HG03103 (cell line): ENCODE measurements around the gene ADAMTSL4.
"Not testable (repeated sequence)": the region's sequence is repeated elsewhere in the genome, so short reads cannot be mapped to it uniquely, and the experiment has no call there.

Source experiments
- ATAC-seq: cut with Tn5 transposase; IDR thresholded peaks from one replicate; pipeline ENCODE4 v1.9.1; 2021; ENCODE audit warnings: low read depth; ENCODE audit not compliant: unreplicated experiment

ADAMTSL4 gene

GRCh38 chr1:150565240-150565991, 16.2 kb downstream of the ADAMTSL4 start:
- not testable (repeated sequence) for ATAC-seq

DNA sequence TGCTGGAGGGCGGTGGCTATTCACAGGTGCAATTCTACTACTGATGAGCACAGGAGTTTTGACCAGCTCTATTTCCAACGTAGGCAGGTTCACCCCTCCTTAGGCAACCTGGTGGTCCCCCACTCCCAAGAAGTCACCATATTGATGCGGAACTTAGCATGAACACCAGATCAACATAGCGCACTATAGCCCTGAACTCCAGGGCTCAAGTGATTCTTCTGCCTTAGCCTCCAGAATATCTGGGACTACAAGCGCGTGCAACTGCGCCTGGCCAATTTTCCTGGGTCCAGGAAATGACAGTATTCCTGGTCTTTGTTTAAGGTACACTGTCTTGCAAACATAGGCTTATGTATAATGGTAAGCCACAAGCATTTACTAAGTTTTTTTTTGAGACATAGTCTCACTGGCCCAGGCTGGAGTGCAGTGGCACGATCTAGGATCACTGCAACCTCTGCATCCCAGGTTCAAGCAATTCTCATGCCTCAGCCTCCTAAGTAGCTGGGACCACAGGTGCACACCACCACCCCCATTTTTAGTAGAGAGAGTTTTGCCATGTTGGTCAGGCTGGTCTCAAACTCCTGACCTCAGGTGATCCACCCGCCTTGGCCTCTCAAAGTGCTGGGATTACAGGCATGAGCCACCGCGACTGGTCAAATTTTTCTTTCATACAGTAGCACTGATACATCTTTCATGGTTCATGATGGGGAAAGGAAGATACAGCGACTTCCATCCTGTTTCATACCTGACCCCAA, 17.6 kb downstream of the ADAMTSL4 start:
- ATAC-seq = no peak

GRCh38 chr1:150567341-150567716, 18.1 kb downstream of the ADAMTSL4 start:
- ATAC-seq = no peak

DNA sequence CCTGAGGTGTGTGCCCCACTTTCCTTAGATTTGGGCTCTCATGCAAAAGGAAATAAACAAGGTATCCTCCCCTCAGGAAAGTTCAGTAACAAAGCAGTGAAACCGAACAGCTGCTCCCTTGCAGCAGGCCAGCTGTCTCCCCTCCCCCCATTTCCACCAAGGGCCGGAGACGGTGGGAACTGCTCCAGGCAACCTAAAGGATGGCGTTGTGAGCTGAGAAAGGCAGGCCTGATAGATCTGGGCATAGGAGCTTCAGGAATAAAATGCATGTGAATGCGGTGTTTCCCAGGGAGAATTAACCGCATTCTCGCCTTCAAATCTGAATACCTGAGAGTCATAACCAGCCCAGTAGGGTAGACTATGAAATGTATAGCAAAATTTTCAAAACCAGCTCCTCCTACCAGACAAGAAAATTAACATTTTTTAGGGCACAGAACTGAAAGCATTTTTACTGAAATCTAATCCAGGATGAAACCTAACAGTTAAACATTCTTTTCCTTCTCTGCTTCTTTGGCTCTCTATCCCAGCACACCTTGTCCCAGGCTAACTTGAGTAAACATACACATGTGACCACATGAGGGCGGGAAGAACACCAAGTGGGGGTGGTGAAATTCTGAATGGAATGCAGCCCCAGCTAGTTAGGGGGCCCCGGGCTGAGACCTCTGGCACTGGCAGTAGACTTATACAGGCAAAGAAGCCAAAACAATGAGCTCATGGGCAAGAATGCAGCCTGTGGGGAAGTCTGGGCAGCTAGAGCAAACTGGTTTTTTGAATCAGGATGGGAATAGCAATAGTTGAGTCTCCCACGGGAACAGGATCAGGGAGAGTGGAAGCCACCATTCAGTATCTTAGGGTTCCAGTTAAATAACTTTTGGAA, 18.7 kb downstream of the ADAMTSL4 start:
- no peak for ATAC-seq

- no peak for ATAC-seq
Measured at GRCh38 chr1:150568594-150568966, 19.4 kb downstream of the ADAMTSL4 start.

DNA sequence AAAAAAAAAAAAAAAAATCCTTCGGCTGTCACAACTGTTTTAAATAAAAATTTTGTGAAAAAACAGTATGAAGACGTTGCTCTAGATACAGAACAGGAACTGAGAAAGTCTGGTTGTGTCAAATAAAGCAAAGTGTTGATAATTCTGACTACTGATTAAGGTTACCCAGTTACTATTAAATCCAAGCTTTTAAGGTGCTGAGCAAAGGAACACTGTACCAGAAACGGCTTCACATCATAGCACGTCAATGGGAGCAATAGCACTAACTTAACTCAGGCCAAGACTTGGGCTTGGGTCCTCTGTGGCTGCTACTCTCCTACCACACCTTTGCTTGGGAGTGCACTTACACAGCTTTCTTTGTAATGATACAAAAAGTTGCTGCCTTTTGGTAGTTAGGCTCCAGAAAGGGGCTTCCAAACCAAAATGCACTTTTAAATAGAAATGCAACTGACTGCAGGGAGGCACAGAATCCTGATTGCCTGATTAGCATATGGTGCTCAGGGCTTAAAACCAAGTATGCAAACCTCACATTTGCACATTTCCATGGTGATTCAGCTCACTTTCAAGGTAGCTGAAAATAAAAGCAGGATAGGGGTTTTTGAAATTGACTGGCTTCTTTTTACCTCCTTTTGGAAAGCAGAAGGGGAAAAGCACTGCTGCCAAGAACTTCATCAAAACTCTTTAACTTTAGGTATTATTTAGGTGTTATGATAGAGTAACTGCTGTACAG, 23.9 kb downstream of the ADAMTSL4 start:
- ATAC-seq = no peak

GRCh38 chr1:150573648-150574071, 24.5 kb downstream of the ADAMTSL4 start:
- ATAC-seq = not testable (repeated sequence)

GRCh38 chr1:150574260-150575071, 25.3 kb downstream of the ADAMTSL4 start:
- no peak for ATAC-seq

DNA sequence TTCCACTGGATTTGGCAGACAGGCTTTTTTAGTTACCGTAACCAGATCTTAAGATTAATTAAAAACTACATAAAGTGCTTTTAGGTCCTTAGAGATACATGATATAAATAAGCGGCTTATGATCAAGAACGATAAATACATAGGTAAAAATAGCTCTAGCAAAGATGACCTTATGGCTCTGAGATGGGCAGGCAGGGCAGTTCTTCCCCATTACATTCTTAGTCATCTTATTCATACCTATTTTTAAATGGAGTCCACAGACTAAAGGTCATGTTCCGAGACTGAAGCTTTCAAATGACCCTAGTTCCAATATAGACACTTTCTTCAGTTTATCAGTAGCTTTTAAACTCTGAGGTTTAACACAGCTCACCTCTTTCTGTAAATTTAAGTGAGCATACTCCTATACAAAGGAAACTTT, 25.9 kb downstream of the ADAMTSL4 start:
- ATAC-seq = no peak

DNA sequence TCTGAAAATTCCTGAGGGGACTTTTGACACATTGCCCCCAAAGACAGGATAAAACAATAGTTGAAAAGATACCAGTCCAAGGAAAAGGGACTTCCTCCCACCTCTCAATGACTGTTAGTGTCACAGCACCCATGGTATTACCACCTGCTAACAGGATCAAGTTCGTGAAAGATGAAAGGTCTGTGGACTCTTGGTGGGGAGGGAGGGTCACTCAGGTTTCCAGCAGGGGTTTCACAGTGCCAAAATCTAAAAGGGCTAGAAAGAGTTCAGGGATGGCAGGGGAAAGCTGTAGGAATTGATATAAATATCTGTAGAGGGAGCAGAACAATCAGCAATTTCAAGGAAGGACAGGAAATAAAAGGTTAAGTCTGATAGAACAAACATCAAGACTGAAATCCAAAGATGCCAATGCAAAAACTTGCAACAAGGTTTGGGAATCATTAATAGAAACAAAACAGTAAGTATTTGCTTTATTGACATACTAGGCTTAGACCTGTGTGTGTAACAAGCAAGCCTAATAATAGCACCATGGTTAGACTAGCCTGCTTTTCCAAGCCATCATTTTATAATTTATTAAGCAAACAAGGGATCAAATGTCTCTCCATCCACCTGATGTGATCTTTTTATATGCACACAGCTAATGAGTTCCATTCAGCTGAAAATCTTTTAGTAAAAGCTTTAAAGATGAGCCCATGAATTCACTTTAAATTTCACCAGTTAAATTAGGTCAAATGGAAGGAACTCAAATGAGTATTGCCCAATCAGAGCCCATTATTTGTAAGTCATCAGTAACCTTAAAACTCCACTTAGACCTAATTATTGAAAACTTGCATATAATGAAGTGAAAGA, 26.5 kb downstream of the ADAMTSL4 start:
- ATAC-seq = no peak

DNA sequence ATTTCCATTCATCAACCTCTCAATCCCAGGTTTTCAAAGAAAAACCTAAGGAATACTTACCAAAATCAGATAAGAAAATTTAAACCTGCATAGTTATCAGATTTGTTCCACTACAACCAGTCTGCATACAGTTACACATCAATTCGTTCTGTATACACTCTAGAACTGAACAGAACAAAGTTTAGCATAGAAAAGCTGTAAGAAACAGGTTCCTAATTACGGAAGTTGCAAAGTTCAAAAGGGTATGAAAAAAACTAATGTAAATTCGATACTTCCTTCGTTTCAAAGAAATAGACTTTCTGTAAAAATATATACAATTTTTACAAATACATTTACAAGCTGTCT, 27.1 kb downstream of the ADAMTSL4 start:
- ATAC-seq = no peak

- ATAC-seq = no peak
Measured at GRCh38 chr1:150576794-150577556, 27.8 kb downstream of the ADAMTSL4 start.

DNA sequence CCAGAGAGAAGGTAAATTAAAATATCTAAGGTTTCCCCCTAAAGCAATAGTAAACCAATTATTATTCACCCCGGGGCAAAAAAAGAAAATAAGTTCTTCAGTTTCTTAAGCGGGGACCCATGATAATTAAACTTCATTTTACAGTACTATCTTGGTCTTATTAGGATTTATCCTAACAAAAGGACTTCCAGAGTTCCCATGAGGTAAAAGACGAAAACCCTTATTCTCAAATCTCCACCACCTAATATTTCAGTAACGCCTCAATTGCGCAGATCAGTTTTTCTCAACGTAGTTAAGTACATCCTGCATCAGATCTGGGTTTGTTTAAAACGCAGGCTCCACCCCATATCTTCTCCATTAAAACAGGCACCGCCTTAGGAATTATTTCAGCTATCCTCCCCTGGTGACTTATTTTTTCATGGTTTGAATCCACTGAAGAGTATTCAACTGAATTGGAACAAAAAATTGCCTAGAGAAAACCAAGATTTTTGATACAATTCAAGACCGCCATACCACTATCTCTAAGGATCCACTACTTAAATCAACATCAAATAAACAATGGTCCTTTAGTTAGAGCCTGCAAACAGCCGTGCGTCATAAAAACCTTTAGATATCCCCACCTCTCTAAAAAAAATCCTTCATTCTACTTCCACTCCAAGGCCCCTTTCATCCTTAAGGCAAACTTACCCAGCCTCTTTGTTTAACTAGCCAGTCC, 28.5 kb downstream of the ADAMTSL4 start:
- no peak for ATAC-seq

GRCh38 chr1:150578272-150579109, 29.3 kb downstream of the ADAMTSL4 start:
- no peak for ATAC-seq

GRCh38 chr1:150579110-150579944, 30.1 kb downstream of the ADAMTSL4 start, which contains the start of gene MCL1:
TSS of gene MCL1 (minus strand) at chr1:150579610. CDS start at chr1:150579530, 80 bp downstream.
- peak; percentile 80 for ATAC-seq
